ENCODE results near the gene CDR2. TPM values are rescaled to one million over a fixed set of nuclear protein-coding genes. Genes with fewer than 3 reads are reported as not detected.

The CDR2 gene
- total and polyA plus RNA-seq, 2 of the 13 experiments (the other 11 are each of a cell fraction or from before 2014, with no cell fraction given): 59.0 to 78.9 TPM

DNA sequence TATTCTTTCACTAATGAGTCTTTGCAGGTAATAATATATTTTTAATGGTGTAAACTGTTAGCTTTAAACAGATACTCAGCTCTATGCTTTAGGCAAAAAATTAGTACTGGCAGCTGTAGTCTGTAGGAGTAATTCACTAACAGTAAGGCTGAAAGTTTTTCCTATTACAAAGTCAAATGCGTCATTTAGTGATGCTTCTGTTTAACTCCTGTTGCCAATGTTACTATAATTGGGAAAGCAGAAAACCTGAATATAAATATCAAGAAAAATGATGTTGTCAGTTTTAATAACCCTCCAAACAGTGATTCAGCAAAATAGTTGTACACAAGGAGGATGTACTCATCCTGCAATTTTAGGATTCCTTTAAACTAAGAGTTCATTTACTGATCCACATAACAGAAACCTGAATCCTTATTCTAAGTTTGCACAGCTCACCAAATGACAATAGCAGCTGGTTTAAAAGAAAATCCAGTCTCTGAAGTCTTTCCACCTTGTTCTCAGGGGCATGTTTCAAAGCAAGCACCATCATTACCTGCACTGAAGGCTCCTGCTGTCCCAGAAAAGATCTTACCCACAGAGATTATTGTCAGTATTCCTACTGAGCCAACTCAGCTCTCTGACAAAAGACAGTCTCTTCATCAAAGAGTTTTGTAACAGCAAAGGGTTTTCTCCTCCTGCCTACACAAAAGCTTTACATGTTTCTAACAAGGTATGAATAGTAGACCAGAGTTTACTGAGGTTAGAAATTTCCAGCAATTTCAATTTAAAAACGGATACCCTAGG lies 4.2 kb downstream of the CDR2 start (continued):
- TF ChIP-seq, protein P1, sequence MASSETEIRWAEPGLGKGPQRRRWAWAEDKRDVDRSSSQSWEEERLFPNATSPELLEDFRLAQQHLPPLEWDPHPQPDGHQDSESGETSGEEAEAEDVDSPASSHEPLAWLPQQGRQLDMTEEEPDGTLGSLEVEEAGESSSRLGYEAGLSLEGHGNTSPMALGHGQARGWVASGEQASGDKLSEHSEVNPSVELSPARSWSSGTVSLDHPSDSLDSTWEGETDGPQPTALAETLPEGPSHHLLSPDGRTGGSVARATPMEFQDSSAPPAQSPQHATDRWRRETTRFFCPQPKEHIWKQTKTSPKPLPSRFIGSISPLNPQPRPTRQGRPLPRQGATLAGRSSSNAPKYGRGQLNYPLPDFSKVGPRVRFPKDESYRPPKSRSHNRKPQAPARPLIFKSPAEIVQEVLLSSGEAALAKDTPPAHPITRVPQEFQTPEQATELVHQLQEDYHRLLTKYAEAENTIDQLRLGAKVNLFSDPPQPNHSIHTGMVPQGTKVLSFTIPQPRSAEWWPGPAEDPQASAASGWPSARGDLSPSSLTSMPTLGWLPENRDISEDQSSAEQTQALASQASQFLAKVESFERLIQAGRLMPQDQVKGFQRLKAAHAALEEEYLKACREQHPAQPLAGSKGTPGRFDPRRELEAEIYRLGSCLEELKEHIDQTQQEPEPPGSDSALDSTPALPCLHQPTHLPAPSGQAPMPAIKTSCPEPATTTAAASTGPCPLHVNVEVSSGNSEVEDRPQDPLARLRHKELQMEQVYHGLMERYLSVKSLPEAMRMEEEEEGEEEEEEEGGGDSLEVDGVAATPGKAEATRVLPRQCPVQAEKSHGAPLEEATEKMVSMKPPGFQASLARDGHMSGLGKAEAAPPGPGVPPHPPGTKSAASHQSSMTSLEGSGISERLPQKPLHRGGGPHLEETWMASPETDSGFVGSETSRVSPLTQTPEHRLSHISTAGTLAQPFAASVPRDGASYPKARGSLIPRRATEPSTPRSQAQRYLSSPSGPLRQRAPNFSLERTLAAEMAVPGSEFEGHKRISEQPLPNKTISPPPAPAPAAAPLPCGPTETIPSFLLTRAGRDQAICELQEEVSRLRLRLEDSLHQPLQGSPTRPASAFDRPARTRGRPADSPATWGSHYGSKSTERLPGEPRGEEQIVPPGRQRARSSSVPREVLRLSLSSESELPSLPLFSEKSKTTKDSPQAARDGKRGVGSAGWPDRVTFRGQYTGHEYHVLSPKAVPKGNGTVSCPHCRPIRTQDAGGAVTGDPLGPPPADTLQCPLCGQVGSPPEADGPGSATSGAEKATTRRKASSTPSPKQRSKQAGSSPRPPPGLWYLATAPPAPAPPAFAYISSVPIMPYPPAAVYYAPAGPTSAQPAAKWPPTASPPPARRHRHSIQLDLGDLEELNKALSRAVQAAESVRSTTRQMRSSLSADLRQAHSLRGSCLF (CRISPR knock-in tag; IDR thresholded peaks at IDR 0.05; ENCODE audit: borderline replicate concordance): no peak
- TF ChIP-seq DMAP1 (CRISPR knock-in tag; IDR thresholded peaks at IDR 0.05) (no peak), ZNF644 (CRISPR knock-in tag; IDR thresholded peaks at IDR 0.05; ENCODE audit: low read depth) (no peak), MAZ (IDR thresholded peaks at IDR 0.05; ENCODE audit: borderline replicate concordance, low read depth, low read length) (no peak), MAZ (CRISPR knock-in tag; IDR thresholded peaks at IDR 0.05; ENCODE audit: low read depth) (no peak), ADNP (CRISPR knock-in tag; IDR thresholded peaks at IDR 0.05) (no peak), SOX13 (IDR thresholded peaks at IDR 0.05) (no peak), SOX13 (CRISPR knock-in tag; conservative IDR thresholded peaks at IDR 0.05 in 1 of 2, IDR thresholded peaks at IDR 0.05 in 1 of 2) (0 out of 4 replicates have a peak, but pooled peaks of 1 of the 2 experiments have one; percentile 14), PITX1 (CRISPR knock-in tag; IDR thresholded peaks at IDR 0.05) (no peak), AGO1 (IDR thresholded peaks at IDR 0.05; ENCODE audit: low read depth, low read length, poor library complexity, severe bottlenecking) (no peak), MED13 (CRISPR knock-in tag; IDR thresholded peaks at IDR 0.05) (no peak), HCFC1 (IDR thresholded peaks at IDR 0.05; ENCODE audit: low read depth, low read length) (no peak), GATAD2A (CRISPR knock-in tag; IDR thresholded peaks at IDR 0.05) (0 out of 2 replicates have a peak, but pooled peaks have one; percentile 10), CEBPG (CRISPR knock-in tag; IDR thresholded peaks at IDR 0.05) (no peak), ELF4 (CRISPR knock-in tag; IDR thresholded peaks at IDR 0.05; ENCODE audit: borderline replicate concordance) (peak; percentile 45; the same call in 1 of the 2 replicates), ZNF232 (CRISPR knock-in tag; IDR thresholded peaks at IDR 0.05; ENCODE audit: borderline replicate concordance) (no peak)
- TF ChIP-seq, protein P2, sequence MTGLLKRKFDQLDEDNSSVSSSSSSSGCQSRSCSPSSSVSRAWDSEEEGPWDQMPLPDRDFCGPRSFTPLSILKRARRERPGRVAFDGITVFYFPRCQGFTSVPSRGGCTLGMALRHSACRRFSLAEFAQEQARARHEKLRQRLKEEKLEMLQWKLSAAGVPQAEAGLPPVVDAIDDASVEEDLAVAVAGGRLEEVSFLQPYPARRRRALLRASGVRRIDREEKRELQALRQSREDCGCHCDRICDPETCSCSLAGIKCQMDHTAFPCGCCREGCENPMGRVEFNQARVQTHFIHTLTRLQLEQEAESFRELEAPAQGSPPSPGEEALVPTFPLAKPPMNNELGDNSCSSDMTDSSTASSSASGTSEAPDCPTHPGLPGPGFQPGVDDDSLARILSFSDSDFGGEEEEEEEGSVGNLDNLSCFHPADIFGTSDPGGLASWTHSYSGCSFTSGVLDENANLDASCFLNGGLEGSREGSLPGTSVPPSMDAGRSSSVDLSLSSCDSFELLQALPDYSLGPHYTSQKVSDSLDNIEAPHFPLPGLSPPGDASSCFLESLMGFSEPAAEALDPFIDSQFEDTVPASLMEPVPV (CRISPR knock-in tag; IDR thresholded peaks at IDR 0.05): 0 out of 2 replicates have a peak, but pooled peaks have one; percentile 23
- TF ChIP-seq, protein P3, sequence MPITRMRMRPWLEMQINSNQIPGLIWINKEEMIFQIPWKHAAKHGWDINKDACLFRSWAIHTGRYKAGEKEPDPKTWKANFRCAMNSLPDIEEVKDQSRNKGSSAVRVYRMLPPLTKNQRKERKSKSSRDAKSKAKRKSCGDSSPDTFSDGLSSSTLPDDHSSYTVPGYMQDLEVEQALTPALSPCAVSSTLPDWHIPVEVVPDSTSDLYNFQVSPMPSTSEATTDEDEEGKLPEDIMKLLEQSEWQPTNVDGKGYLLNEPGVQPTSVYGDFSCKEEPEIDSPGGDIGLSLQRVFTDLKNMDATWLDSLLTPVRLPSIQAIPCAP (CRISPR knock-in tag; IDR thresholded peaks at IDR 0.05; ENCODE audit: low read depth): no peak
- TF ChIP-seq, protein P4, sequence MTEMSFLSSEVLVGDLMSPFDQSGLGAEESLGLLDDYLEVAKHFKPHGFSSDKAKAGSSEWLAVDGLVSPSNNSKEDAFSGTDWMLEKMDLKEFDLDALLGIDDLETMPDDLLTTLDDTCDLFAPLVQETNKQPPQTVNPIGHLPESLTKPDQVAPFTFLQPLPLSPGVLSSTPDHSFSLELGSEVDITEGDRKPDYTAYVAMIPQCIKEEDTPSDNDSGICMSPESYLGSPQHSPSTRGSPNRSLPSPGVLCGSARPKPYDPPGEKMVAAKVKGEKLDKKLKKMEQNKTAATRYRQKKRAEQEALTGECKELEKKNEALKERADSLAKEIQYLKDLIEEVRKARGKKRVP (CRISPR knock-in tag; IDR thresholded peaks at IDR 0.05): 0 out of 4 replicates have a peak, but pooled peaks of 1 of the 2 experiments have one; percentile 13
- TF ChIP-seq, protein P5, sequence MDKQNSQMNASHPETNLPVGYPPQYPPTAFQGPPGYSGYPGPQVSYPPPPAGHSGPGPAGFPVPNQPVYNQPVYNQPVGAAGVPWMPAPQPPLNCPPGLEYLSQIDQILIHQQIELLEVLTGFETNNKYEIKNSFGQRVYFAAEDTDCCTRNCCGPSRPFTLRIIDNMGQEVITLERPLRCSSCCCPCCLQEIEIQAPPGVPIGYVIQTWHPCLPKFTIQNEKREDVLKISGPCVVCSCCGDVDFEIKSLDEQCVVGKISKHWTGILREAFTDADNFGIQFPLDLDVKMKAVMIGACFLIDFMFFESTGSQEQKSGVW (CRISPR knock-in tag; IDR thresholded peaks at IDR 0.05; ENCODE audit: borderline replicate concordance): no peak

All from HepG2 (cell line).